ENCODE data around the gene ASPM.
A peak's percentile ranks its signal among the peaks of the same experiment; 100 is the strongest.

Gene ASPM

GRCh38 chr1:197182716-197183115, 36.2 kb upstream of the ASPM start:
- H3K27me3 ChIP-seq (ENCODE audit: insufficient read depth, poor library complexity, severe bottlenecking): no peaks in the 10 kb centered on the region
- no peak overlapping the region for H3K4me3 ChIP-seq (ENCODE audit: severe bottlenecking)
- H3K9me3 ChIP-seq (ENCODE audit: severe bottlenecking): no peaks in the 10 kb centered on the region
- no peaks in the 10 kb centered on the region for H3K4me1 ChIP-seq (ENCODE audit: insufficient read depth, poor library complexity, severe bottlenecking)
- TF ChIP-seq, protein P1, sequence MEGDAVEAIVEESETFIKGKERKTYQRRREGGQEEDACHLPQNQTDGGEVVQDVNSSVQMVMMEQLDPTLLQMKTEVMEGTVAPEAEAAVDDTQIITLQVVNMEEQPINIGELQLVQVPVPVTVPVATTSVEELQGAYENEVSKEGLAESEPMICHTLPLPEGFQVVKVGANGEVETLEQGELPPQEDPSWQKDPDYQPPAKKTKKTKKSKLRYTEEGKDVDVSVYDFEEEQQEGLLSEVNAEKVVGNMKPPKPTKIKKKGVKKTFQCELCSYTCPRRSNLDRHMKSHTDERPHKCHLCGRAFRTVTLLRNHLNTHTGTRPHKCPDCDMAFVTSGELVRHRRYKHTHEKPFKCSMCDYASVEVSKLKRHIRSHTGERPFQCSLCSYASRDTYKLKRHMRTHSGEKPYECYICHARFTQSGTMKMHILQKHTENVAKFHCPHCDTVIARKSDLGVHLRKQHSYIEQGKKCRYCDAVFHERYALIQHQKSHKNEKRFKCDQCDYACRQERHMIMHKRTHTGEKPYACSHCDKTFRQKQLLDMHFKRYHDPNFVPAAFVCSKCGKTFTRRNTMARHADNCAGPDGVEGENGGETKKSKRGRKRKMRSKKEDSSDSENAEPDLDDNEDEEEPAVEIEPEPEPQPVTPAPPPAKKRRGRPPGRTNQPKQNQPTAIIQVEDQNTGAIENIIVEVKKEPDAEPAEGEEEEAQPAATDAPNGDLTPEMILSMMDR (IDR thresholded peaks at IDR 0.05; ENCODE audit: poor library complexity, severe bottlenecking): no peak
- peaks cover 74% of the 10 kb centered on the region for H3K36me3 ChIP-seq (ENCODE audit: low read depth)
- ATAC-seq (ENCODE audit: low read depth) (no peak), DNase-seq (ENCODE audit: low spot score) (no peak)
- no peak overlapping the region for H3K27ac ChIP-seq (ENCODE audit: poor library complexity, severe bottlenecking)

GRCh38 chr1:197181982-197182381, 35.5 kb upstream of the ASPM start:
- no peaks in the 10 kb centered on the region for H3K4me1 ChIP-seq (ENCODE audit: insufficient read depth, poor library complexity, severe bottlenecking)
- H3K27me3 ChIP-seq (ENCODE audit: insufficient read depth, poor library complexity, severe bottlenecking): no peaks in the 10 kb centered on the region
- H3K27ac ChIP-seq (ENCODE audit: poor library complexity, severe bottlenecking): no peak overlapping the region
- peaks cover 73% of the 10 kb centered on the region for H3K36me3 ChIP-seq (ENCODE audit: low read depth)
- TF ChIP-seq, protein P1 (IDR thresholded peaks at IDR 0.05; ENCODE audit: poor library complexity, severe bottlenecking): no peak
- no peaks in the 10 kb centered on the region for H3K9me3 ChIP-seq (ENCODE audit: severe bottlenecking)
- no peak overlapping the region for H3K4me3 ChIP-seq (ENCODE audit: severe bottlenecking)
- ATAC-seq (ENCODE audit: low read depth): no peak
- no peak for DNase-seq (ENCODE audit: low spot score)

- Histone ChIP-seq H3K36me3 (ENCODE audit: low read depth) (peaks cover 75% of the 10 kb centered on the region), H3K27ac (ENCODE audit: poor library complexity, severe bottlenecking) (no peak overlapping the region), H3K4me3 (ENCODE audit: severe bottlenecking) (no peak overlapping the region), H3K27me3 (ENCODE audit: insufficient read depth, poor library complexity, severe bottlenecking) (no peaks in the 10 kb centered on the region), H3K9me3 (ENCODE audit: severe bottlenecking) (no peaks in the 10 kb centered on the region), H3K4me1 (ENCODE audit: insufficient read depth, poor library complexity, severe bottlenecking) (no peaks in the 10 kb centered on the region)
- DNase-seq (ENCODE audit: low spot score) (no peak), ATAC-seq (ENCODE audit: low read depth) (peak; percentile 77; the same call in 2 of the 3 replicates)
- TF ChIP-seq, protein P1 (IDR thresholded peaks at IDR 0.05; ENCODE audit: poor library complexity, severe bottlenecking): peak; percentile 86
Observed at GRCh38 chr1:197180252-197180878, 33.9 kb upstream of the ASPM start.

GRCh38 chr1:197178998-197179397, 32.5 kb upstream of the ASPM start:
- Histone ChIP-seq H3K36me3 (ENCODE audit: low read depth) (peaks cover 66% of the 10 kb centered on the region), H3K27ac (ENCODE audit: poor library complexity, severe bottlenecking) (no peak overlapping the region)

DNA sequence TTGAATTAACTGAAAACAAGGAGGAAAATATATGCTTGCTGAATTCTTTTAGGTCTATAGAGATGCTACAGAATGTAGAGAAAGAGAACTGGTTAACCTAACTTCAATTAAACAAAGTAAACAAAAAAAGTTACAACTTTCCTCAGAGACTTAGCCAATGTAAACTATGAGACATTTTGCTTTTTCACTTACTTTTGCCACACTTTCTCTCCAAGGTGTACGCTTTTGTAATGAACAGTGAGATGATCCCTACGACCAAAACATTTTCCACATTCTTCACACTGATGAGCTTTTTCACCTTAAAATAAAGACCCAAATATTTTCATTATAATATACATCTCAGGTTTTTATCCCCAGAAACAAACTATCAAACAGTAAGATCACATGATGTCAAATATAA, 28.3 kb upstream of the ASPM start:
- no peak overlapping the region for H3K4me3 ChIP-seq (ENCODE audit: severe bottlenecking)
- no peaks in the 10 kb centered on the region for H3K9me3 ChIP-seq (ENCODE audit: severe bottlenecking)
- H3K4me1 ChIP-seq (ENCODE audit: insufficient read depth, poor library complexity, severe bottlenecking): no peaks in the 10 kb centered on the region
- TF ChIP-seq, protein P1 (IDR thresholded peaks at IDR 0.05; ENCODE audit: poor library complexity, severe bottlenecking): no peak
- no peaks in the 10 kb centered on the region for H3K27me3 ChIP-seq (ENCODE audit: insufficient read depth, poor library complexity, severe bottlenecking)
- H3K36me3 ChIP-seq (ENCODE audit: low read depth): peaks cover 57% of the 10 kb centered on the region
- no peak for ATAC-seq (ENCODE audit: low read depth)
- H3K27ac ChIP-seq (ENCODE audit: poor library complexity, severe bottlenecking): no peak overlapping the region
- no peak for DNase-seq (ENCODE audit: low spot score)

More at GRCh38 chr1:197178998-197179397, 32.5 kb upstream of the ASPM start:
- no peaks in the 10 kb centered on the region for H3K4me1 ChIP-seq (ENCODE audit: insufficient read depth, poor library complexity, severe bottlenecking)
- TF ChIP-seq, protein P1 (IDR thresholded peaks at IDR 0.05; ENCODE audit: poor library complexity, severe bottlenecking): no peak
- ATAC-seq (ENCODE audit: low read depth) (no peak), DNase-seq (ENCODE audit: low spot score) (no peak)
- no peak overlapping the region for H3K4me3 ChIP-seq (ENCODE audit: severe bottlenecking)
- H3K27me3 ChIP-seq (ENCODE audit: insufficient read depth, poor library complexity, severe bottlenecking): no peaks in the 10 kb centered on the region
- H3K9me3 ChIP-seq (ENCODE audit: severe bottlenecking): no peaks in the 10 kb centered on the region
